Loucy (cell line): ENCODE measurements around the gene MTHFD1.

ENCODE experiments used
- EZH2phosphoT487 ChIP-seq: fragments of 200-600 bp; IDR thresholded peaks from 2 replicates; pipeline ENCODE4 v1.6.1; 2018; ENCODE audit warnings: antibody characterized with exemption, mild to moderate bottlenecking, moderate library complexity, borderline replicate concordance
- TF ChIP-seq, protein P1 (sequence below): fragments of 200-600 bp; sonication (generic); conservative IDR thresholded peaks from 2 replicates; pipeline ENCODE4 v1.5.1; 2014; ENCODE audit warnings: mild to moderate bottlenecking, antibody characterized with exemption, low read length

DNA sequence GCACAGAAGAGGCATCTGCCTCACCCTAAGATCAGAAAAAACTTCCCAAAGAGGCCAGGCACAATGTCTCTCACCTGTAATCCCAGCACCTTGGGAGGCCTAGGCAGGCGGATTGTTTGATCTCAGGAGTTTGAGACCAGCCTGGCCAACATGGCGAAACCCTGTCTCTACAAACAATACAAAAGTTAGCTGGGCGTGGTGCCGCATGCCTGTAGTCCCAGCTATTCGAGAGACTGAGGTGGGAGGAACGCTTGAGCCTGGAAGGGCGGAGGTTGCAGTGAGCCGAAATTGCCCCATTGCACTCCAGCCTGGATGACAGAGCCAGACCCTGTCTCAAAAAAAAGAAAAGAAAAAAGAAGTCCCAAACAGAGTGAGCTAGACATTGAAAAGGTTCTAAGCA lies 120.9 kb downstream of the MTHFD1 start:
- TF ChIP-seq, protein P1, sequence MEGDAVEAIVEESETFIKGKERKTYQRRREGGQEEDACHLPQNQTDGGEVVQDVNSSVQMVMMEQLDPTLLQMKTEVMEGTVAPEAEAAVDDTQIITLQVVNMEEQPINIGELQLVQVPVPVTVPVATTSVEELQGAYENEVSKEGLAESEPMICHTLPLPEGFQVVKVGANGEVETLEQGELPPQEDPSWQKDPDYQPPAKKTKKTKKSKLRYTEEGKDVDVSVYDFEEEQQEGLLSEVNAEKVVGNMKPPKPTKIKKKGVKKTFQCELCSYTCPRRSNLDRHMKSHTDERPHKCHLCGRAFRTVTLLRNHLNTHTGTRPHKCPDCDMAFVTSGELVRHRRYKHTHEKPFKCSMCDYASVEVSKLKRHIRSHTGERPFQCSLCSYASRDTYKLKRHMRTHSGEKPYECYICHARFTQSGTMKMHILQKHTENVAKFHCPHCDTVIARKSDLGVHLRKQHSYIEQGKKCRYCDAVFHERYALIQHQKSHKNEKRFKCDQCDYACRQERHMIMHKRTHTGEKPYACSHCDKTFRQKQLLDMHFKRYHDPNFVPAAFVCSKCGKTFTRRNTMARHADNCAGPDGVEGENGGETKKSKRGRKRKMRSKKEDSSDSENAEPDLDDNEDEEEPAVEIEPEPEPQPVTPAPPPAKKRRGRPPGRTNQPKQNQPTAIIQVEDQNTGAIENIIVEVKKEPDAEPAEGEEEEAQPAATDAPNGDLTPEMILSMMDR = no peak
- TF ChIP-seq EZH2phosphoT487 = no peak
